Measurements from ENCODE around the gene CH25H.

CH25H gene

GRCh38 chr10:89156161-89156835, 50.8 kb downstream of the CH25H start:
- DNase-seq (ENCODE audit: low read depth) = no peak
- H3K4me3 ChIP-seq (ENCODE audit: low read depth, low read length) = no peak overlapping the region
- no peak for TF ChIP-seq CTCF (IDR thresholded peaks at IDR 0.05; ENCODE audit: low read depth, low read length)
- no peak for TF ChIP-seq MYC (IDR thresholded peaks at IDR 0.05; ENCODE audit: low read depth, low read length)
- TF ChIP-seq POLR2A (IDR thresholded peaks at IDR 0.05; ENCODE audit: extremely low read depth, insufficient read length) = no peak
- no peak for TF ChIP-seq MAX (IDR thresholded peaks at IDR 0.05; ENCODE audit: low read depth, low read length)
